Neutrophil (primary cell): ENCODE data around the gene TRPM3.

Experiments
- H3K27ac ChIP-seq: fragments of 200-600 bp; sonication (generic); 2 replicates; pipeline ENCODE4 v1.5.1; 2016; ENCODE audit warnings: mild to moderate bottlenecking, moderate library complexity
- H3K27me3 ChIP-seq: fragments of 200-600 bp; sonication (generic); 2 replicates; pipeline ENCODE4 v1.6.0; 2016; ENCODE audit warnings: mild to moderate bottlenecking
- H3K36me3 ChIP-seq: fragments of 200-600 bp; sonication (generic); 2 replicates; pipeline ENCODE4 v1.5.1; 2017
- H3K4me1 ChIP-seq, 2 experiments: fragments of 200-600 bp in 1 of 2; sonication (generic) in 1 of 2; 1 replicate in 1 of 2; 2 replicates in 1 of 2; pipeline versions ENCODE4 v1.5.1 to v1.6.1; 2013 to 2016; ENCODE audit warnings: low read depth in 1 of 2, low read length in 1 of 2, mild to moderate bottlenecking in 1 of 2, moderate library complexity in 1 of 2; ENCODE audit not compliant: control insufficient read depth in 1 of 2, insufficient read depth in 1 of 2
- H3K4me3 ChIP-seq, 2 experiments: fragments of 200-600 bp in 1 of 2; sonication (generic) in 1 of 2; 1 replicate in 1 of 2; 2 replicates in 1 of 2; pipeline ENCODE4 v1.5.1; 2013 to 2016; ENCODE audit warnings: low read depth in 1 of 2, low read length in 1 of 2, mild to moderate bottlenecking in 1 of 2, moderate library complexity in 1 of 2
- H3K9me3 ChIP-seq: fragments of 200-600 bp; sonication (generic); 2 replicates; pipeline ENCODE4 v1.5.1; 2016
- CTCF ChIP-seq: fragments of 200-600 bp; sonication (generic); IDR thresholded peaks from 2 replicates; pipeline ENCODE4 v1.5.1; 2016; ENCODE audit warnings: antibody characterized with exemption

Gene TRPM3

GRCh38 chr9:70589571-70590314 is 531.7 kb downstream of the TRPM3 start:
- no peaks in the 10 kb centered on the region for H3K36me3 ChIP-seq
- H3K27ac ChIP-seq: no peak overlapping the region
- H3K4me1 ChIP-seq: no peaks in the 10 kb centered on the region
- no peaks in the 10 kb centered on the region for H3K9me3 ChIP-seq
- no peak overlapping the region for H3K4me3 ChIP-seq
- H3K27me3 ChIP-seq: no peaks in the 10 kb centered on the region
- no peak for TF ChIP-seq CTCF

DNA sequence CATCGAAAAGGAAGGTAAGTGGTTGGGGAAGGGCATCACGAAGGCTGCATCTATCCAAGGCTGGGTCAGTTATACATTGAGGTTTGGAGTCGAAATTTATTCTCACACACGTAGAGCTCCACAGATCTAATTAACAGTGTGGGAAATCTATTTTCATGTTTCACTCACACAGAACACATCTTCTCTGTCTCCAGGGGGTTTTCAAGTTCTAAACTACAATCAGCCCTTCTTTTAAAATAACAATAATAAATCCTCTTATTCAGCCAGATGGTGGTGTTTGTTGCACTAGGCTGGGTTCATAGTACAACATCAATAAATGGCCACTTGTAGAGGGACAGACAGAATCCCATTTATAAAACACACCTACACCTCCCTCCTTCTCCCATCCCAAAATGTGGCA is 532.4 kb downstream of the TRPM3 start:
- Histone ChIP-seq H3K36me3 (no peaks in the 10 kb centered on the region), H3K4me3 (no peak overlapping the region), H3K9me3 (no peaks in the 10 kb centered on the region), H3K27ac (no peak overlapping the region), H3K4me1 (no peaks in the 10 kb centered on the region), H3K27me3 (no peaks in the 10 kb centered on the region)
- no peak for TF ChIP-seq CTCF

GRCh38 chr9:70588381-70588780 is 533.0 kb downstream of the TRPM3 start:
- TF ChIP-seq CTCF: no peak
- no peaks in the 10 kb centered on the region for H3K27me3 ChIP-seq
- no peak overlapping the region for H3K27ac ChIP-seq
- no peaks in the 10 kb centered on the region for H3K4me1 ChIP-seq
- H3K4me3 ChIP-seq: no peak overlapping the region
- H3K9me3 ChIP-seq: no peaks in the 10 kb centered on the region
- no peaks in the 10 kb centered on the region for H3K36me3 ChIP-seq

DNA sequence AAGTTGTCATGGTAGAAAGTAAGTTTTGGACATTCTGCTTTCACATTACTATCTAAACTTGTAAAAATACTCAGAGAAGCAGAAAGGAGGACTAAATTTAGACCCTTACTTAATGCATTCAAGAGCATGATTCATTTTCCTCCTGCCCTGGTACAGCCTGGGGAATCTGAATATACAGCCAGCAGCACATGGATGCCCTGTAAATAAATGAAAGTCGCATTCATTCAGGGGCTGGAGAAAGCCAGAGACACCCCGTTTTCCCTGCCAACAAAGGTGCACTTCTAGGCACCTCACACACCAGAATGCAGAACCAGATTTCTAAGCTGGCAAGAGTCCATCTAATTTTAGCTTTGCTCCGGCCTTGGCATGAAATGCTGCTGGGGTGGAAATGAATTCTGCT is 534.2 kb downstream of the TRPM3 start:
- Histone ChIP-seq H3K27me3 (no peaks in the 10 kb centered on the region), H3K27ac (no peak overlapping the region), H3K36me3 (no peaks in the 10 kb centered on the region), H3K9me3 (no peaks in the 10 kb centered on the region), H3K4me1 (no peaks in the 10 kb centered on the region), H3K4me3 (no peak overlapping the region)
- no peak for TF ChIP-seq CTCF

DNA sequence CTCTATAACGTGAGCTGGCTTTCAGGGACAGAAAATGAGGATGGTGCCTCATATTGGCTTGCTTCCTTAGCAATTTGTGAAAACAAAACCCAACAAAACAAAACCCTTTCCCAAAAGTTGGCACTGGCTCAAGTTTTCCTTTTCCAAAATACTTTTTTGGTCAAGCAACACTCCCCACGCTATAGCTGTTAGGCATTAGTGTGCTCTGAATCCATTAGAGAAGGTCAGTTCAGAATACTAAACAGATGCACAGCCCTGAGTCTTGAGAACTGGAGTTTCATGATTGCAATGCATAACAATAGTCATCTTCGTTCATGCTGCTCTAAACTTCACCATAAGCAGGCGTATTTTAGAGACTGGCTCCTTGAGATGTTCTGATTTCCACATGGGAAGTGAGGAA is 534.9 kb downstream of the TRPM3 start:
- peaks cover 0 to 1% of the 10 kb centered on the region in 2 experiments for H3K4me1 ChIP-seq
- H3K4me3 ChIP-seq: no peak overlapping the region
- no peaks in the 10 kb centered on the region for H3K27me3 ChIP-seq
- H3K27ac ChIP-seq: no peak overlapping the region
- H3K9me3 ChIP-seq: no peaks in the 10 kb centered on the region
- no peaks in the 10 kb centered on the region for H3K36me3 ChIP-seq
- TF ChIP-seq CTCF: no peak
